Keratinocyte (primary cell): Measurements from ENCODE around the gene MTM1.

Experiments
- EZH2 ChIP-seq: IDR thresholded peaks from one replicate; pipeline ENCODE4 v1.6.1; 2012; ENCODE audit warnings: inconsistent platforms, mild to moderate bottlenecking, low read length, moderate library complexity
- TF ChIP-seq, protein P1 (sequence below), 3 experiments: IDR thresholded peaks in 1 of 3; conservative IDR thresholded peaks in 1 of 3; optimal IDR thresholded peaks in 1 of 3; 2 replicates in 2 of 3; 3 replicates in 1 of 3; pipeline versions ENCODE3 to v1.5.1; 2011; ENCODE audit warnings: low read length in 3 of 3, mild to moderate bottlenecking in 3 of 3, moderate library complexity in 2 of 3, control low read depth in 1 of 3, inconsistent platforms in 1 of 3; ENCODE audit not compliant: insufficient read depth in 2 of 3; ENCODE audit errors: extremely low read depth in 1 of 3

- TF ChIP-seq, protein P1, sequence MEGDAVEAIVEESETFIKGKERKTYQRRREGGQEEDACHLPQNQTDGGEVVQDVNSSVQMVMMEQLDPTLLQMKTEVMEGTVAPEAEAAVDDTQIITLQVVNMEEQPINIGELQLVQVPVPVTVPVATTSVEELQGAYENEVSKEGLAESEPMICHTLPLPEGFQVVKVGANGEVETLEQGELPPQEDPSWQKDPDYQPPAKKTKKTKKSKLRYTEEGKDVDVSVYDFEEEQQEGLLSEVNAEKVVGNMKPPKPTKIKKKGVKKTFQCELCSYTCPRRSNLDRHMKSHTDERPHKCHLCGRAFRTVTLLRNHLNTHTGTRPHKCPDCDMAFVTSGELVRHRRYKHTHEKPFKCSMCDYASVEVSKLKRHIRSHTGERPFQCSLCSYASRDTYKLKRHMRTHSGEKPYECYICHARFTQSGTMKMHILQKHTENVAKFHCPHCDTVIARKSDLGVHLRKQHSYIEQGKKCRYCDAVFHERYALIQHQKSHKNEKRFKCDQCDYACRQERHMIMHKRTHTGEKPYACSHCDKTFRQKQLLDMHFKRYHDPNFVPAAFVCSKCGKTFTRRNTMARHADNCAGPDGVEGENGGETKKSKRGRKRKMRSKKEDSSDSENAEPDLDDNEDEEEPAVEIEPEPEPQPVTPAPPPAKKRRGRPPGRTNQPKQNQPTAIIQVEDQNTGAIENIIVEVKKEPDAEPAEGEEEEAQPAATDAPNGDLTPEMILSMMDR (optimal IDR thresholded peaks at IDR 0.05 in 1 of 3, IDR thresholded peaks at IDR 0.05 in 1 of 3, conservative IDR thresholded peaks at IDR 0.05 in 1 of 3; ENCODE audit: extremely low read depth in 1 of 3, insufficient read depth in 2 of 3, low read length in 3 of 3) = no peak
- TF ChIP-seq EZH2 = no peak
Observed at GRCh38 chrX:150663073-150663472, 94.7 kb downstream of the MTM1 start.
